Measurements from ENCODE around the gene DOCK4. TPM values are rescaled to one million over a fixed set of nuclear protein-coding genes. Genes with fewer than 3 reads are reported as not detected.

The DOCK4 gene
- total RNA-seq, 1 experiment from 2014 or later, result 3.4 TPM

- peaks cover 18% of the 10 kb centered on the region for H3K4me1 Mint-ChIP-seq (ENCODE audit: low read depth, unreplicated experiment)
- H3K36me3 Mint-ChIP-seq (ENCODE audit: insufficient read depth, unreplicated experiment), result peaks cover 3% of the 10 kb centered on the region
- H3K4me3 Mint-ChIP-seq (ENCODE audit: low read depth, unreplicated experiment), result no peak overlapping the region
- H3K27ac Mint-ChIP-seq (ENCODE audit: unreplicated experiment), result no peak overlapping the region
- BruUV-seq (replicated peaks), result no TSS peak
- intact Hi-C loops (cut with micrococcal nuclease; ENCODE audit: unreplicated experiment), result no loop called here
- TF ChIP-seq, protein P1, sequence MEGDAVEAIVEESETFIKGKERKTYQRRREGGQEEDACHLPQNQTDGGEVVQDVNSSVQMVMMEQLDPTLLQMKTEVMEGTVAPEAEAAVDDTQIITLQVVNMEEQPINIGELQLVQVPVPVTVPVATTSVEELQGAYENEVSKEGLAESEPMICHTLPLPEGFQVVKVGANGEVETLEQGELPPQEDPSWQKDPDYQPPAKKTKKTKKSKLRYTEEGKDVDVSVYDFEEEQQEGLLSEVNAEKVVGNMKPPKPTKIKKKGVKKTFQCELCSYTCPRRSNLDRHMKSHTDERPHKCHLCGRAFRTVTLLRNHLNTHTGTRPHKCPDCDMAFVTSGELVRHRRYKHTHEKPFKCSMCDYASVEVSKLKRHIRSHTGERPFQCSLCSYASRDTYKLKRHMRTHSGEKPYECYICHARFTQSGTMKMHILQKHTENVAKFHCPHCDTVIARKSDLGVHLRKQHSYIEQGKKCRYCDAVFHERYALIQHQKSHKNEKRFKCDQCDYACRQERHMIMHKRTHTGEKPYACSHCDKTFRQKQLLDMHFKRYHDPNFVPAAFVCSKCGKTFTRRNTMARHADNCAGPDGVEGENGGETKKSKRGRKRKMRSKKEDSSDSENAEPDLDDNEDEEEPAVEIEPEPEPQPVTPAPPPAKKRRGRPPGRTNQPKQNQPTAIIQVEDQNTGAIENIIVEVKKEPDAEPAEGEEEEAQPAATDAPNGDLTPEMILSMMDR (IDR thresholded peaks at IDR 0.05; ENCODE audit: unreplicated experiment), result no peak
- DNase-seq, result no peak
- H3K9me3 Mint-ChIP-seq (ENCODE audit: low read depth, unreplicated experiment), result no peaks in the 10 kb centered on the region
- CTCF ChIA-PET, result no interaction called here
- no peaks in the 10 kb centered on the region for H3K27me3 Mint-ChIP-seq (ENCODE audit: unreplicated experiment)
Observed at GRCh38 chr7:112160771-112161150, 45.4 kb downstream of the DOCK4 start.

- Mint-ChIP-seq H3K4me1 (ENCODE audit: low read depth, unreplicated experiment) (peaks cover 18% of the 10 kb centered on the region), H3K27me3 (ENCODE audit: unreplicated experiment) (no peaks in the 10 kb centered on the region), H3K9me3 (ENCODE audit: low read depth, unreplicated experiment) (no peaks in the 10 kb centered on the region), H3K27ac (ENCODE audit: unreplicated experiment) (no peak overlapping the region), H3K36me3 (ENCODE audit: insufficient read depth, unreplicated experiment) (peaks cover 3% of the 10 kb centered on the region), H3K4me3 (ENCODE audit: low read depth, unreplicated experiment) (no peak overlapping the region)
- CTCF ChIA-PET, result no interaction called here
- intact Hi-C loops (cut with micrococcal nuclease; ENCODE audit: unreplicated experiment), result no loop called here
- TF ChIP-seq, protein P1 (IDR thresholded peaks at IDR 0.05; ENCODE audit: unreplicated experiment), result no peak
- no TSS peak for BruUV-seq (replicated peaks)
- no peak for DNase-seq
Observed at GRCh38 chr7:112160130-112160770, 45.9 kb downstream of the DOCK4 start.

DNA sequence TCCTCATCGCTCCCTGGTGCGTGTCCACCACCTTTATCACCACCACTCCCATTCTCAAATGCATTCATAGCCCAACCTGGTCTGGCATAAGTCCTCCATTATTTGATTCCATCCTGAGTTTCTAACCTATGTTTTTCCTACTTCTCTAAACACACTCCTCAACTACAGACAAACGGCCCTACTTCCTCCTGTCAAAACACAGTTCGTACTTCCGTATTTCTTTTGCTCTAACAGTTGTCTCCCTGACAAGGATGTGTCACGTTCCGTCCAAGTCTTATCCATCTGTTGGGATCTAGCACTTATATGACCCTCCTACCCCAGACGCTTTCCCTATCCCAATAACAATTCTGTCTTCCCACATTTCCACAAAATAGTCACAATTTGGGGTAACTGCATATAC is 46.8 kb downstream of the DOCK4 start:
- CTCF ChIA-PET, result no interaction called here
- Mint-ChIP-seq H3K27me3 (ENCODE audit: unreplicated experiment) (no peaks in the 10 kb centered on the region), H3K4me1 (ENCODE audit: low read depth, unreplicated experiment) (peaks cover 18% of the 10 kb centered on the region), H3K4me3 (ENCODE audit: low read depth, unreplicated experiment) (no peak overlapping the region), H3K36me3 (ENCODE audit: insufficient read depth, unreplicated experiment) (peaks cover 3% of the 10 kb centered on the region), H3K27ac (ENCODE audit: unreplicated experiment) (no peak overlapping the region), H3K9me3 (ENCODE audit: low read depth, unreplicated experiment) (no peaks in the 10 kb centered on the region)
- no TSS peak for BruUV-seq (replicated peaks)
- TF ChIP-seq, protein P1 (IDR thresholded peaks at IDR 0.05; ENCODE audit: unreplicated experiment), result no peak
- DNase-seq, result no peak
- intact Hi-C loops (cut with micrococcal nuclease; ENCODE audit: unreplicated experiment), result no loop called here

- BruUV-seq (replicated peaks), result no TSS peak
- TF ChIP-seq, protein P1 (IDR thresholded peaks at IDR 0.05; ENCODE audit: unreplicated experiment), result no peak
- intact Hi-C loops (cut with micrococcal nuclease; ENCODE audit: unreplicated experiment), result no loop called here
- H3K4me1 Mint-ChIP-seq (ENCODE audit: low read depth, unreplicated experiment), result peaks cover 3% of the 10 kb centered on the region
- H3K36me3 Mint-ChIP-seq (ENCODE audit: insufficient read depth, unreplicated experiment), result no peaks in the 10 kb centered on the region
- H3K27ac Mint-ChIP-seq (ENCODE audit: unreplicated experiment), result no peak overlapping the region
- no peak overlapping the region for H3K4me3 Mint-ChIP-seq (ENCODE audit: low read depth, unreplicated experiment)
- CTCF ChIA-PET, result no interaction called here
- H3K27me3 Mint-ChIP-seq (ENCODE audit: unreplicated experiment), result no peaks in the 10 kb centered on the region
- DNase-seq, result no peak
- H3K9me3 Mint-ChIP-seq (ENCODE audit: low read depth, unreplicated experiment), result no peaks in the 10 kb centered on the region
Observed at GRCh38 chr7:112157072-112157471, 49.1 kb downstream of the DOCK4 start.

Data from Calu3 (cell line).